SK-N-SH (cell line): Measurements from ENCODE around the gene USP48.

ENCODE experiments used
- CHD2 ChIP-seq: fragments of 150-350 bp; IDR thresholded peaks from 2 replicates; pipeline ENCODE4 v1.6.1; 2018; ENCODE audit warnings: low read length; ENCODE audit not compliant: partially characterized antibody
- CTCF ChIP-seq: fragments of 200-600 bp; sonication (generic); IDR thresholded peaks from 2 replicates; pipeline ENCODE4 v1.6.1; 2017; ENCODE audit warnings: antibody characterized with exemption, mild to moderate bottlenecking, moderate library complexity
- EZH2phosphoT487 ChIP-seq: fragments of 200-600 bp; sonication (generic); IDR thresholded peaks from 2 replicates; pipeline ENCODE4 v1.6.1; 2017; ENCODE audit warnings: low read depth, mixed run types, mild to moderate bottlenecking, antibody characterized with exemption, moderate library complexity, borderline replicate concordance
- FOXJ3 ChIP-seq: sonication (generic); formaldehyde crosslinking; IDR thresholded peaks from 2 replicates; pipeline ENCODE4 v1.5.1; 2020; ENCODE audit warnings: mild to moderate bottlenecking, missing genetic modification reagents
- NFIC ChIP-seq: IDR thresholded peaks from 2 replicates; pipeline ENCODE4 v1.4.0; 2012; ENCODE audit warnings: borderline replicate concordance
- SIN3A ChIP-seq: IDR thresholded peaks from 2 replicates; pipeline ENCODE4 v1.6.1; 2012; ENCODE audit warnings: low read depth, mild to moderate bottlenecking, low read length, moderate library complexity, borderline replicate concordance
- TAF1 ChIP-seq: IDR thresholded peaks from 2 replicates; pipeline ENCODE4 v1.6.1; 2012; ENCODE audit warnings: low read depth, mild to moderate bottlenecking, low read length, moderate library complexity, borderline replicate concordance
- TCF12 ChIP-seq: IDR thresholded peaks from 2 replicates; pipeline ENCODE4 v1.4.0; 2012
- USF2 ChIP-seq: fragments of 150-350 bp; IDR thresholded peaks from 2 replicates; pipeline ENCODE4 v1.6.1; 2017; ENCODE audit warnings: antibody characterized with exemption, low read length, low read depth, borderline replicate concordance
- YY1 ChIP-seq: IDR thresholded peaks from 2 replicates; pipeline ENCODE4 v1.4.0; 2012; ENCODE audit warnings: low read depth, mild to moderate bottlenecking

- TF ChIP-seq CTCF = no peak
- no peak for TF ChIP-seq SIN3A
- TF ChIP-seq TAF1 = no peak
- TF ChIP-seq EZH2phosphoT487 = no peak
- no peak for TF ChIP-seq YY1
- no peak for TF ChIP-seq NFIC
- TF ChIP-seq CHD2 = no peak
- TF ChIP-seq FOXJ3 (CRISPR knock-in tag) = no peak
- no peak for TF ChIP-seq USF2
- TF ChIP-seq TCF12 = no peak
These were observed 142.3 kb downstream of the USP48 start for GRCh38 chr1:21640653-21641052.
